Cardiac muscle cell (in vitro differentiated cells and primary cell): Measurements from ENCODE around the gene SCGB1D1. TPM values are rescaled to one million over a fixed set of nuclear protein-coding genes. Genes with fewer than 3 reads are reported as not detected.

Source experiments
- DNase-seq, 2 donors: peaks; one replicate each; pipeline versions ENCODE4 v3.0.0 to v3.0.0-alpha.2; 2010 to 2017; ENCODE audit warnings: low read depth in 1 of 2, low spot score in 1 of 2
- H3K27ac ChIP-seq: fragments of 200-600 bp; sonication (generic); 2 replicates; pipeline ENCODE4 v1.5.1; 2016
- H3K27me3 ChIP-seq: fragments of 200-600 bp; sonication (generic); 2 replicates; pipeline ENCODE4 v1.6.0; 2016; ENCODE audit warnings: control low read depth
- H3K36me3 ChIP-seq: fragments of 200-600 bp; sonication (generic); 2 replicates; pipeline ENCODE4 v1.5.1; 2016; ENCODE audit warnings: control low read depth
- H3K4me1 ChIP-seq: fragments of 200-600 bp; sonication (generic); 2 replicates; pipeline ENCODE4 v1.8.1; 2017; ENCODE audit warnings: low read depth, mild to moderate bottlenecking, mixed run types
- H3K4me3 ChIP-seq: fragments of 200-600 bp; sonication (generic); 2 replicates; pipeline ENCODE4 v1.5.1; 2016; ENCODE audit warnings: mild to moderate bottlenecking
- H3K9me3 ChIP-seq: fragments of 200-600 bp; sonication (generic); 2 replicates; pipeline ENCODE4 v1.5.1; 2017; ENCODE audit warnings: low read depth, mild to moderate bottlenecking, control low read depth
- CTCF ChIP-seq: IDR thresholded peaks from 2 replicates; pipeline ENCODE4 v1.5.1; 2012; ENCODE audit warnings: low read depth, mild to moderate bottlenecking, low read length
- polyA plus RNA-seq: library from polyadenylated mRNA; unstranded; fragments of >200 nt; fragmentation: Nextera tagmentation; extraction: Ambion mirVana; gene quantifications from 2 replicates; pipeline ENCODE4 v1.2.1, GENCODE V29; 2016
- total RNA-seq: library from RNA; depleted of rRNA; stranded (reverse); fragments of >200 nt; gene quantifications from 2 replicates; pipeline ENCODE4 v1.2.3, GENCODE V29; 2016

The SCGB1D1 gene
- total and polyA plus RNA-seq, 2 experiments from 2014 or later = not detected

DNA sequence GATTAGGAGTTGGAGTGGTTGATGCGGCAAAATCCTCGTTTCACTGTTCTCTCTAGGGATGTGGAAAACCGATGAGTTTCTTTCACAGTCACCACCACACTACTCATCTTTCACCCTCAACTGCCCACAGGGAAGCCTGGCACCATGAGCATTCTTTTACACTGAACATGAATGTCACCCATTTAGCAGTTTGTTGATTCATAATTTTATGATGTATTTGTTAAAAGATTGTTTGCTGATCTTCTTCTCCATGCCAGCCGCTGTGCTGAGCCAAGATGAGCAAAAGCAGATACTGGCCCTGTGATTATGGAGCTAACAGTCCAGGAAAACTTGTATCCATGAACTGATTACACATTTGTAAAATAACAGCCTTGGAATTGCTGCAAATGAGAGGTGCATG is 48.1 kb downstream of the SCGB1D1 start:
- Histone ChIP-seq H3K27me3 (no peaks in the 10 kb centered on the region), H3K36me3 (no peaks in the 10 kb centered on the region), H3K27ac (no peak overlapping the region), H3K9me3 (no peaks in the 10 kb centered on the region), H3K4me1 (no peaks in the 10 kb centered on the region), H3K4me3 (no peak overlapping the region)
- DNase-seq = no peak
- no peak for TF ChIP-seq CTCF

DNA sequence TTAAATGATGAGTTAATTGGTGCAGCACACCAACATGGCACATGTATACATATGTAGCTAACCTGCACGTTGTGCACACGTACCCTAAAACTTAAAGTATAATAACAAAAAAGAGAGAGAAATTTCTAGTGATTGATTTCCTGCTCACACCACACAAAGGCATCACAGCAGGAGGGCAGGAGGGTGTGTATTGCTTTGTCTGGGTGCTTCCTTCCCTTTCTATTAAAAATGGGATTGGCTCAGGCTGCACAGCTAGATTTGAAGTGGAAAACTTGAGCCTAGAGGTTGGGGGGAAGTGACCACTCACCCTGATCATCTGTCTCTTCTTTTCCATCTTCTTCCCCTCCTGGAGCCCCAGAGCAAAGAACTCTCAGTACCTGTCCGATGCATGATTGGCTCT is 51.1 kb downstream of the SCGB1D1 start:
- H3K4me1 ChIP-seq = no peaks in the 10 kb centered on the region
- H3K27ac ChIP-seq = no peak overlapping the region
- no peak for DNase-seq
- no peaks in the 10 kb centered on the region for H3K9me3 ChIP-seq
- no peaks in the 10 kb centered on the region for H3K27me3 ChIP-seq
- no peak for TF ChIP-seq CTCF
- H3K36me3 ChIP-seq = no peaks in the 10 kb centered on the region
- H3K4me3 ChIP-seq = no peak overlapping the region

- no peak for TF ChIP-seq CTCF
- Histone ChIP-seq H3K9me3 (no peaks in the 10 kb centered on the region), H3K4me1 (no peaks in the 10 kb centered on the region), H3K27ac (no peak within 1 kb of the TSS), H3K36me3 (no peaks in the 10 kb centered on the region), H3K4me3 (no peak within 1 kb of the TSS), H3K27me3 (no peaks in the 10 kb centered on the region)
- DNase-seq = no peak
Observed at GRCh38 chr11:62242021-62242420, 52.0 kb downstream of the SCGB1D1 start, which contains the start of gene SCGB1D2. Gene SCGB1D2, plus strand, starts transcription at chr11:62242239. Its CDS starts 69 bp downstream, at chr11:62242308.

Other genes starting within 250 kb of the SCGB1D1 start
- 0.27 and 0.39 TPM in 2 replicates for gene BEST1, start 239.9 kb upstream of the SCGB1D1 start, total RNA-seq
- gene BEST1, start 239.9 kb upstream of the SCGB1D1 start, polyA plus RNA-seq = 0.17 and 0.34 TPM in 2 replicates
- 679 and 858 TPM in 2 replicates for gene FTH1, start 222.6 kb upstream of the SCGB1D1 start, total RNA-seq
- gene FTH1, start 222.6 kb upstream of the SCGB1D1 start, polyA plus RNA-seq = 2,885 and 3,180 TPM in 2 replicates
- gene INCENP, start 66.2 kb upstream of the SCGB1D1 start, total RNA-seq = 18.0 and 68.7 TPM in 2 replicates
- 1.9 and 5.2 TPM in 2 replicates for gene INCENP, start 66.2 kb upstream of the SCGB1D1 start, polyA plus RNA-seq
- not detected in 2 replicates for gene SCGB2A1, start 18.5 kb downstream of the SCGB1D1 start, total RNA-seq
- not detected in 2 replicates for gene SCGB2A1, start 18.5 kb downstream of the SCGB1D1 start, polyA plus RNA-seq
- gene SCGB1D2, start 52.0 kb downstream of the SCGB1D1 start, total RNA-seq = not detected in 2 replicates
- not detected in 2 replicates for gene SCGB1D2, start 52.0 kb downstream of the SCGB1D1 start, polyA plus RNA-seq
- gene SCGB2A2, start 79.9 kb downstream of the SCGB1D1 start, total RNA-seq = not detected in 2 replicates
- not detected in 2 replicates for gene SCGB2A2, start 79.9 kb downstream of the SCGB1D1 start, polyA plus RNA-seq
- gene SCGB1D4, start 108.9 kb downstream of the SCGB1D1 start, total RNA-seq = not detected in 2 replicates
- gene SCGB1D4, start 108.9 kb downstream of the SCGB1D1 start, polyA plus RNA-seq = not detected in 2 replicates
- gene ASRGL1, start 147.2 kb downstream of the SCGB1D1 start, total RNA-seq = 6.8 and 6.9 TPM in 2 replicates
- gene ASRGL1, start 147.2 kb downstream of the SCGB1D1 start, polyA plus RNA-seq = 17.1 and 21.5 TPM in 2 replicates
- gene SCGB1A1, start 228.8 kb downstream of the SCGB1D1 start, total RNA-seq = not detected in 2 replicates
- gene SCGB1A1, start 228.8 kb downstream of the SCGB1D1 start, polyA plus RNA-seq = not detected in 2 replicates